ENCODE data around the gene MVD. TPM values are rescaled to one million over a fixed set of nuclear protein-coding genes. Genes with fewer than 3 reads are reported as not detected.

The MVD gene
- total and polyA plus RNA-seq, 10 of the 15 experiments (the other 5 are each of a cell fraction or from before 2014, with no cell fraction given): 5.0 to 147 (median 65.0) TPM

DNA sequence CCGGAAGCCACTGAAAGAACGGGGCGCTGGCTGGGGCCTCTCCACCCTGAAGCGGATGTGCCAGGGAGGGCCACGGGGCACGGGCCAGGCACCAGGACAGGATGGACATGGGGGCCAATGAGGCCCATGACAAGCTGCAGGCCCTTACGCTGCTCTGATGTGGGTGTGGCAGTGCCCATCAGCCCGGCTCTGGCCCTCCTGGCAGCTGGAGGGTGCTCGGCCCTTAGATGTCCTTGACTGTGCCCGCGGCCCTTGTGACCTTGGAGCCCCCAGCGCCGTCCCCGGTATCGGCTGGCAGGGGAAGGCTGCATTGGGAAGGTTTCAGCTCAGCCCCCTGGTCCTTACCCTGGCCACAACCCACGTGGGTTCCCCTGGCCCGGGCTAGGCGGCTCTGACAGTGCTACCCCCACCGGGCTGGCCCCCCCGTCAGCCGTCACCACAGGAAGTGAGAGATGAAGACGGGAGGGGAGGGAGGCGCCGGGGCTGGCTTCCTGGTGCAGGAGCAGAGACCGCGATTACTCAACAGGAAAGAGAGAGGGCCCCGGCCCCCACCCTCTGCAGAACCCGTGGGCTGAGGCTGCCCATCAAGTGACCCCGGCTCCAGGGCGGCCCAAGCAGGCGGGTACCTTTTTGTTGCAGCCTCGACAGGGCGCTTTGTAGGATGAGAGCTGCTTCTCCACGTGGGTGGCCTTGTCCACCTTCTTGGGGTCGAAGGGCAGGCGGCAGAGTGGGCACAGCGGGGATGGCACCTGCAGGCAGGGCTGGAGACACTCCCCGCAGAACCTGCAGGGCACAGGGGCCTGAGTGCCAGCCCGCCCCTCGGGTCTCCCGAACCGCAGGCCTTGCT lies 38.0 kb upstream of the MVD start (continued):
- TF ChIP-seq ZBTB33 (IDR thresholded peaks at IDR 0.05) (no peak), MTA2 (IDR thresholded peaks at IDR 0.05; ENCODE audit: low read depth) (peak; percentile 40; the same call in 1 of the 2 replicates), EP300 (IDR thresholded peaks at IDR 0.05; ENCODE audit: borderline replicate concordance in 1 of 2, control insufficient read depth in 1 of 2, low read depth in 2 of 2, low read length in 2 of 2) (peak; percentile 13 to 34; a peak in 2 of 4 replicates), EGR1 (IDR thresholded peaks at IDR 0.05; ENCODE audit: borderline replicate concordance in 1 of 2, low read depth in 2 of 2, low read length in 2 of 2) (peak in 1 of 2 experiments; percentile 86; a peak in 1 of 3 replicates), BCLAF1 (IDR thresholded peaks at IDR 0.05) (no peak), ZNF24 (IDR thresholded peaks at IDR 0.05) (no peak), ZBTB11 (CRISPR knock-in tag; IDR thresholded peaks at IDR 0.05) (no peak; the same call in 1 of the 2 replicates), RAD51 (IDR thresholded peaks at IDR 0.05) (peak; percentile 42; the same call in 1 of the 2 replicates), POLR2A (IDR thresholded peaks at IDR 0.05; ENCODE audit: low read depth, low read length) (peak; percentile 62; the same call in 1 of the 2 replicates), POLR2AphosphoS2 (IDR thresholded peaks at IDR 0.05; ENCODE audit: low read depth, low read length) (no peak), GABPA (IDR thresholded peaks at IDR 0.05; ENCODE audit: low read depth) (peak; percentile 77; the same call in 1 of the 2 replicates), ZSCAN29 (IDR thresholded peaks at IDR 0.05) (no peak)
- TF ChIP-seq, protein P1, sequence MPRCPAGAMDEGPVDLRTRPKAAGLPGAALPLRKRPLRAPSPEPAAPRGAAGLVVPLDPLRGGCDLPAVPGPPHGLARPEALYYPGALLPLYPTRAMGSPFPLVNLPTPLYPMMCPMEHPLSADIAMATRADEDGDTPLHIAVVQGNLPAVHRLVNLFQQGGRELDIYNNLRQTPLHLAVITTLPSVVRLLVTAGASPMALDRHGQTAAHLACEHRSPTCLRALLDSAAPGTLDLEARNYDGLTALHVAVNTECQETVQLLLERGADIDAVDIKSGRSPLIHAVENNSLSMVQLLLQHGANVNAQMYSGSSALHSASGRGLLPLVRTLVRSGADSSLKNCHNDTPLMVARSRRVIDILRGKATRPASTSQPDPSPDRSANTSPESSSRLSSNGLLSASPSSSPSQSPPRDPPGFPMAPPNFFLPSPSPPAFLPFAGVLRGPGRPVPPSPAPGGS (IDR thresholded peaks at IDR 0.05; ENCODE audit: borderline replicate concordance, insufficient read depth, low read depth, low read length, poor library complexity, severe bottlenecking): peak; percentile 44
- TF ChIP-seq, protein P2, sequence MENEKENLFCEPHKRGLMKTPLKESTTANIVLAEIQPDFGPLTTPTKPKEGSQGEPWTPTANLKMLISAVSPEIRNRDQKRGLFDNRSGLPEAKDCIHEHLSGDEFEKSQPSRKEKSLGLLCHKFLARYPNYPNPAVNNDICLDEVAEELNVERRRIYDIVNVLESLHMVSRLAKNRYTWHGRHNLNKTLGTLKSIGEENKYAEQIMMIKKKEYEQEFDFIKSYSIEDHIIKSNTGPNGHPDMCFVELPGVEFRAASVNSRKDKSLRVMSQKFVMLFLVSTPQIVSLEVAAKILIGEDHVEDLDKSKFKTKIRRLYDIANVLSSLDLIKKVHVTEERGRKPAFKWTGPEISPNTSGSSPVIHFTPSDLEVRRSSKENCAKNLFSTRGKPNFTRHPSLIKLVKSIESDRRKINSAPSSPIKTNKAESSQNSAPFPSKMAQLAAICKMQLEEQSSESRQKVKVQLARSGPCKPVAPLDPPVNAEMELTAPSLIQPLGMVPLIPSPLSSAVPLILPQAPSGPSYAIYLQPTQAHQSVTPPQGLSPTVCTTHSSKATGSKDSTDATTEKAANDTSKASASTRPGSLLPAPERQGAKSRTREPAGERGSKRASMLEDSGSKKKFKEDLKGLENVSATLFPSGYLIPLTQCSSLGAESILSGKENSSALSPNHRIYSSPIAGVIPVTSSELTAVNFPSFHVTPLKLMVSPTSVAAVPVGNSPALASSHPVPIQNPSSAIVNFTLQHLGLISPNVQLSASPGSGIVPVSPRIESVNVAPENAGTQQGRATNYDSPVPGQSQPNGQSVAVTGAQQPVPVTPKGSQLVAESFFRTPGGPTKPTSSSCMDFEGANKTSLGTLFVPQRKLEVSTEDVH (IDR thresholded peaks at IDR 0.05; ENCODE audit: low read depth, partially characterized antibody): no peak

Measured in GM12878 (cell line).